ENCODE results near the gene SYCE1L.

GRCh38 chr16:77170805-77171204, 28.4 kb upstream of the SYCE1L start:
- no peak for TF ChIP-seq POLR2A (IDR thresholded peaks at IDR 0.05)
- no peak for TF ChIP-seq CTCF (IDR thresholded peaks at IDR 0.05)
- no peak for TF ChIP-seq POLR2AphosphoS5 (IDR thresholded peaks at IDR 0.05)
